HG02588 (cell line): ENCODE data around the gene CCR7.
A peak's percentile ranks its signal among the peaks of the same experiment; 100 is the strongest.
"Not testable (repeated sequence)": the region's sequence is repeated elsewhere in the genome, so short reads cannot be mapped to it uniquely, and the experiment has no call there.

ENCODE experiments used
- ATAC-seq: cut with Tn5 transposase; IDR thresholded peaks from one replicate; pipeline ENCODE4 v1.9.1; 2021; ENCODE audit warnings: mild to moderate bottlenecking, moderate library complexity; ENCODE audit not compliant: unreplicated experiment

CCR7 gene

GRCh38 chr17:40552806-40553693, 12.2 kb downstream of the CCR7 start:
- no peak for ATAC-seq

- no peak for ATAC-seq
Observed at GRCh38 chr17:40551879-40552768, 13.1 kb downstream of the CCR7 start.

DNA sequence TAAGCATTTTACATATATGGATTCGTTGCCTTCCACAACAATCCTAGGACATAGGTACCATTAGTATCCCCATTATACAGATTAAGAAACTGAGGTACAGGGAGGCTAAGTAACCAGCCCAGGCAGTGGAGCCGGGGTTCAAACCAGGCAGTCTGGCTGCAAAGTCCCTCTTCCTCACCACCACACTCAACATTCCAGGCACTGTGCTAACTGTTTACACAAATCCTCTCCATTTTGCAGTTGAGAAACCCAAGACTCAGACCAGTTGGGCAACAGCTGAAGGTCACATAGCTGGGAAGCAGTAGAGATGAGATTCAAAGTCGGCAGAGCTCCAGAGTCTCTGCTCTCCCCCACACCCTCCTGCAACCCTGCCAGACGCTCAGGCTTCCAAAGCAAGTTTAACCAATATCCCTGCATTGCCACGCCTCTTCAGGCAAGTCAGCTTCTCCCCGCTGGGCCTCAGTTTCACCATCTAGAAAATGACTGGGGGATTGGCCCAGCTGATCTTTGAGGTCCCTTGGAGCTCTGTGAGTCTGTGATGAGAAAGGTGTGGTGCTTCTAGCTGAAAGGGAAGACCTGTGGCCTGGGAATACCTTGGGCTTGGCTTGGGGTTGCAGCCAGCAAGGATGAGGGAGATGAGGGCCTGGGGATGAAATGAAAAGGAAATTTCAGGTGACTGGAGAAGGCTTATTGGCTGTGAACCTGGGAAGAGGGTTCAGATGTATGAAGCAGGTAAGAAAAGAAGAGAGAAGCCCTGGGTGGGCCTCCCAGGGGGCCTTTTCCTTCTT, 14.0 kb downstream of the CCR7 start:
- ATAC-seq: no peak

DNA sequence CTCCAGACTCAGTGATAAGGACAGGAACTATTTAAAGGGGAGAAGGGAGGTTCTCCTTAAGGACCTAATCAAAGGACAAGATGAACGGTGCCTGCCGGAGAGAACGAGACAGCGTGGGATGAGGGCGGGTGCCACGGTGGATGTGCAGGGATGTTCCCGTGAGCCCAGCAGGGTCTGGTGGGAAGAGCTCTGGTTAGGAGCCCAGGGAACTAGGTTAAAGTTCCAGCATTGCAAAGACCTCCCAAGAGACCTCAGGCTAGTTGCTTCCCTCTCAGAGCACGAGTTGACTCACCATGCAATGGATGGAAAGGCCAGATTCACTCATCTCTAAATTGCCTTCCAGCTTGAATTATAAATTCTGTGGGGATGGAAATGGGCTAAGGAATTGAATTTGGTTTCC, 14.7 kb downstream of the CCR7 start:
- no peak for ATAC-seq

- no peak for ATAC-seq
Observed at GRCh38 chr17:40548982-40549685, 16.1 kb downstream of the CCR7 start.

DNA sequence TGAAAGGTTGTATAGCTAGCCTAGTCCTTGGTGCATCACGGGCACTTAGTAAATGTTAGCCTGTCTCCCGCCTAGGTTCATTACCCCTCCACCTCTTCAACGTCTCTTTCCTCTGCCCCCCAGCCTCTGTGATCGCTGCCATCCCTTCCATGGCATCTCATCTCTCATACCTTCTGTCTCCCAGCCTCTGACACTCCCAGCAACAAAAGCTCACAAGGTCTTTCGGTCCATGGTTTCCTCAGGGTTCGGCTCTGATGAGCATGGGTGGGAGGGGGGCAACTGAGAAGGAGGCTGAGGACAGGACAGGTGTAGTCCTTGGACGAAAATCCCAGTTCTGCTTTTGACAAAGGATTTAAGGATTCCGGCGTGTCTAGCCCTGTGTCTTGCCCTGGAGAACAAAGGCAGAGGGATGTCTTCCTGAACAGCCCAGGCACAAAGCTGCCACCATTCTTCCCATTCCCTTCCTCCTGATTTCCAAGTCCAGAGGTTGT, 16.7 kb downstream of the CCR7 start:
- no peak for ATAC-seq

DNA sequence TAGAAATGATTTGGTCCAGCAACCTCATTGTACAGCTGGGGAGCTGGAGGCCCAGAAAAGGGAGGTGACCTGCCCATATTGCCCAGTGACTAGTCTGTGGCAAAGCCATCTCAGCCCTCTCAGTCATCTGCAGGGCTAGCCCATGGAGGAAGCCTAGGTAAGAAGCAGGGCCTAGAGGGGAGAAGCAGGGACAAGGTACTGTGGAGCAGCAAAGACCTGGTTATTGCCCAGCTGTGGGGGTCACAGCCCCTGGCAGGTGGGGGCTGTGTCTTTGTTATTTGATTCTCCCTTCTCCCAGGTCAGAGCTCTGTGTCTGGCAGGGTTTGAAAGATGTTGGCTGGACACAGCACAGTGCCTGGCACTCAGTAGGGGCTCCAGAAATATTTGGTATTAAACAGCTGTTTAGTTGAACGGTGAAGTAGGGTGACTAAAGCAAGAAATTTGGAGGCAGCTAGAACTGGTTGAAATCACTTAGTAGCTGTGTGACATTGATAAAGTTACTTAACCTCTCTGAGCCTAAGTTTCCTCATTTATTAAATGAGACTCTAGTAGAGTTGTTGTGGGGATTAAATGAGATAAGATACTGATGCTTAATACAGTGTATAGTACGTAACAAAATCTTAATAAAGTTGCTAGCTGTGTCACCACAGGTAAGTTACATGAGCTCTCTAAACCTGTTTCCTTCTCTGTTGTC, 17.3 kb downstream of the CCR7 start:
- ATAC-seq: no peak

GRCh38 chr17:40547079-40547784, 18.0 kb downstream of the CCR7 start:
- ATAC-seq: no peak

GRCh38 chr17:40546497-40546896, 18.8 kb downstream of the CCR7 start:
- ATAC-seq: not testable (repeated sequence)

DNA sequence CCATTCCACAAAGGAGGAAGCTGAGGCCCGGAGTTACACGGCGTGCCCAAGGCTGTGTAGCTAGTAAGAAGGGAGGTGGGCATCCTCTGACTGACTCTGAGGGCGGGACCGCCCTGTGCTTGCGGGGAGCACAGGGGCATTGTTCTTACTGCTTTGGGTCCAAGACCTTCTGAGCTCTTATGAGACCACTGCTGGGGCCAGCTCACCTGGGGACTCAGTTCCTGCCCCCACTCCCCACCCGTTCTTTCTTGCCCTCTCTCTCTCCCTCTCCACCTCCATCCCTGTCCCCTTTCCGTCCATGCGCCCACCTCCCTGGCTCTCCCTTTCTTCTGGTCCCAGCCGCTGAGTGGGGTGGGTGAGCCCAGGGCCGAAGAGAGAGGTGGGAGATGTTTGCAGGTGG, 19.6 kb downstream of the CCR7 start:
- ATAC-seq: no peak

DNA sequence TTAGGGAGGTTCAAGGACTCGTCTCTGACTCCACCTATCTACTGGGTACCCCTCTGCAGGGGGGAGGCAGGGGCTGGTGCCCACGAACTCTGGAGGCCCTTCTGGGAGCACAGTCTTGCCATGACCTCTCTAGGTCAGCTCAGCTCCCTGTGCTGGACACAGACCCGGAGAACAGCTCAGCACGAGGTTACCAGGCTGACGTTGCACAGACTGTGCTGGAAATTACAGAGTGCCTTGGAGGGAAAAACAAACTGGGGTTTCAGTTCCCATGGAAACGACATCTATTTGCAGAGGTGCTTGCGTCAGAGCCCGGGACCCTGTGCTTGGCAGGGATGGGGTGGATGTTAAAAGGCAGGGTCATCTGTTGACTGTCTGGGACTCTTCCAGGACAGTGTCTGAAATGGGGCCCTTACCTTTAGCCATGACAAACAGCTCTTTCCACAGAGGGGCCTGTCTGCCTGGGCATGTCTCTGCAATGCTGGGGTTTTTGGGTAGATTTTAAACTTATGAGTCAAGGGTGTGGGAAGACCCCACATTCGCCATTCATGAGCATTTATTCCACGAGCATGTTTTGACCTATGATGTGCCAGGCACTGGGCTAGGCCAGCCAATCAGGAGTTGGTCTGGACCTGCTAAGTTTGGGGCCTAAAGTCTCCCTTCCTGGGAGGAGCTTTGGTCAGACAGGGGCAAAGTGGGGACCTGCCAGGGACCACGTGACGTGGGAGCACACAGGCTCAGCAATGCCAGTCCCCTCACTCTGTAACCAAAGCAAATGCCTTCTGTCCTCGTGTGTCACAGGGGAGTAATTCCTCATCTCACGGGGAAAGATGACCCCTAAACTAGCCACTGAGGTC, 22.5 kb downstream of the CCR7 start:
- peak; percentile 62 for ATAC-seq

- no peak for ATAC-seq
Observed at GRCh38 chr17:40541873-40542557, 23.3 kb downstream of the CCR7 start.

DNA sequence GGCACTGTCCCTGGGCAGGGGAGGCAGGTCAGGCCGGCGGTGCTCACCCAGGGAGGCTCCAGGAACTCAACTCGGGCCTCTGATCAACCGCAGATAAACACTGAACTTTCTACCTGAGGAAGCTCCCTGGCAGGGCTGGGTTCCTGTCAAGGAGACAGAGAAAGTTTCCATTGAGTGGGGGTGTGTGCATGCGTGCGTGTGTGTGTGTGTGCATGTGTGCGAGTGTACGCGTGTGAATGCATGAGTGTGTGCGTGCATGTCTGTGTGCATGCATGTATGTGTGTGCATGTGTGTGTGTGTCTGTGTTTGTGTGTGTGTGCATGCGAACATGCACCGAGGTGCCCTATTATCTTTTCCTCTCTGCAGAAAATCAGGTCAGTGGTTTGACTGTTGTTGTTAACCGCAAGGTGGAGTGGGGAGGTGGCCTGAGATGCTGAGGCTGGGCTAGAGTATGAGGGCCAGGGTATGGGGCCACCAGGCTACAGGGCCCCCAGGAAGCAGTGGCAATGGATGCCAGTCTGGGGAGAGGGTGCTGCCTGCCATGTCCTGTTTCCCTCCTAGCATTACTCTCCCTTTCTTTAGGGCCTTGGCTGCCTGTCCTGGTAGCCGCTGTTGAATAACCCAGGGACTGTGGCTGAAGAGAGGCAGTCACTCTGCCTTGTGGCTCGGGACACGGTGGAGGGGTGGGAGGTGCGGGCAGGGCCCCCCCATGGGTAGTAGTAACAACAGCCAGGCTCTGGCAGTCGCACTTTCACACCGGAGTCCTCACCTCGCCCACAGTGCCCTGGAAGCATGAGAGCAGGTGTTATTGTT, 24.0 kb downstream of the CCR7 start:
- no peak for ATAC-seq

- ATAC-seq: no peak
Observed at GRCh38 chr17:40540448-40540847, 24.8 kb downstream of the CCR7 start.

DNA sequence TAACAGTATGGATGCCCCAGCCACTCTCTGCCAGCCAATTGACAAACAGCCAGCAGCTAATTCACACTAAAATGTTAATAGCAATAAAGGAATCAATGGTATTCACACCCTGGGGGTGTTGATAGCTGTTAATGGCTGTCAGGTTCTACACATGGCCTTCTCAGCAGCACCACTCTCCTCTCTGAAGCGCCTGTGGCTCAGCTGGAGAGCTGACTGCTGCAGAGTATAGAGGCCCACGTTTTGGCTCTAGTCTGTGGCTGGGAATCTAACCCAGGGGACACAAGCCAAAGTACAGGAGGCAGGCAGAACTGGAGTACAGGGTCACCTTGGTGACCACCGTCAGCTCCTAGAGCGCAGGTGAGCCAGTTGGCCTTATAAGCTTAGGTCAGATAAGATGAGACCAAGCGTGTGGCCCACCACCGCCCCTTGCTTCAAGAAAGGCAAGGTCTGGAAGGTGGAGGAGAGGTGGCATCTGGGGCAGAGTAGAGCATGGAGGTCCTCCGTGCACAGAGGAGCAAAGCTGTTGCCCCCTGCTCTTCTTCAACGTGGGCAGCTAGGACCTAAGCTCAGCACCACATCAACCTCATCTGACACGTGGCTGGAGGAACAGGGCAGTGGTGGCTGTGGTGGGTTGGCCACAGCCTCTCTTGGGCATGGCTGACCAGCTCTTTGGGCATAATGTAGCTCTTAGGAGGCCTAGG, 25.4 kb downstream of the CCR7 start:
- no peak for ATAC-seq
